Right atrium auricular region (tissue), 2 donors: ENCODE data around the gene SOCS7. TPM values are rescaled to one million over a fixed set of nuclear protein-coding genes. Genes with fewer than 3 reads are reported as not detected.
"Not testable (repeated sequence)": the region's sequence is repeated elsewhere in the genome, so short reads cannot be mapped to it uniquely, and the experiment has no call there.

ENCODE experiments used
- DNase-seq: peaks from one replicate; pipeline ENCODE4 v3.0.0-alpha.2; 2019; ENCODE audit warnings: low spot score
- H3K27ac ChIP-seq, 2 donors: fragments of 200-600 bp; sonication (generic); 1 replicate in 1 of 2; 2 replicates in 1 of 2; pipeline ENCODE4 v1.5.1; 2016 to 2019
- H3K27me3 ChIP-seq, 2 donors: fragments of 200-600 bp; sonication (generic); one replicate each; pipeline versions ENCODE4 v1.5.1 to v1.6.0; 2017 to 2019
- H3K36me3 ChIP-seq: fragments of 200-600 bp; sonication (generic); one replicate; pipeline ENCODE4 v1.5.1; 2016
- H3K4me1 ChIP-seq, 2 donors: fragments of 200-600 bp; sonication (generic); one replicate each; pipeline versions ENCODE4 v1.5.1 to v1.6.0; 2017 to 2019
- H3K4me3 ChIP-seq, 2 donors: fragments of 200-600 bp; sonication (generic); 1 replicate in 1 of 2; 2 replicates in 1 of 2; pipeline ENCODE4 v1.5.1; 2017 to 2019; ENCODE audit warnings: mild to moderate bottlenecking in 1 of 2, moderate library complexity in 1 of 2
- H3K9me3 ChIP-seq, 2 donors: fragments of 200-600 bp; sonication (generic); one replicate each; pipeline ENCODE4 v1.5.1; 2019
- CTCF ChIP-seq, 2 donors: fragments of 200-600 bp; sonication (generic); IDR thresholded peaks; one replicate each; pipeline ENCODE4 v1.5.1; 2019; ENCODE audit warnings: antibody characterized with exemption in 2 of 2
- total RNA-seq, 2 donors: library from RNA; depleted of rRNA; stranded (reverse); fragments of >200 nt; gene quantifications; one replicate each; pipeline ENCODE4 v1.1.0, GENCODE V29; 2016

Gene SOCS7
- total RNA-seq, 2 donors from 2014 or later = 12.2 to 14.8 TPM

- TF ChIP-seq CTCF (IDR thresholded peaks at IDR 0.05) = no peak
- DNase-seq = no peak
- Histone ChIP-seq H3K4me1 (peaks cover 0 to 60% of the 10 kb centered on the region in 2 donors), H3K27me3 (no peaks in the 10 kb centered on the region), H3K36me3 (peaks cover 12% of the 10 kb centered on the region), H3K4me3 (no peak overlapping the region), H3K27ac (peak overlapping the region in 1 of 2 donors; percentile 16), H3K9me3 (no peaks in the 10 kb centered on the region)
These were observed 84.2 kb downstream of the SOCS7 start for GRCh38 chr17:38435795-38436194.

GRCh38 chr17:38436386-38436785 lies 84.7 kb downstream of the SOCS7 start:
- H3K9me3 ChIP-seq = no peaks in the 10 kb centered on the region
- H3K36me3 ChIP-seq = peaks cover 12% of the 10 kb centered on the region
- no peaks in the 10 kb centered on the region for H3K27me3 ChIP-seq
- H3K4me3 ChIP-seq = no peak overlapping the region
- TF ChIP-seq CTCF (IDR thresholded peaks at IDR 0.05) = no peak
- H3K4me1 ChIP-seq = peaks cover 0 to 60% of the 10 kb centered on the region in 2 donors
- H3K27ac ChIP-seq = no peak overlapping the region
- DNase-seq = no peak

- not testable (repeated sequence) for H3K27ac ChIP-seq, H3K4me3 ChIP-seq, H3K9me3 ChIP-seq, H3K27me3 ChIP-seq, DNase-seq
- Histone ChIP-seq H3K36me3 (peaks cover 12% of the 10 kb centered on the region), H3K4me1 (peaks cover 0 to 63% of the 10 kb centered on the region in 2 donors)
These were observed 85.7 kb downstream of the SOCS7 start for GRCh38 chr17:38437313-38437712.

GRCh38 chr17:38439436-38439835 lies 87.8 kb downstream of the SOCS7 start:
- Histone ChIP-seq H3K27me3 (no peaks in the 10 kb centered on the region), H3K4me3 (no peak overlapping the region), H3K36me3 (peaks cover 12% of the 10 kb centered on the region), H3K9me3 (no peaks in the 10 kb centered on the region), H3K4me1 (peaks cover 0 to 78% of the 10 kb centered on the region in 2 donors), H3K27ac (peak overlapping the region; percentile 73 to 84)
- DNase-seq = no peak
- no peak for TF ChIP-seq CTCF (IDR thresholded peaks at IDR 0.05)

- no peak for DNase-seq
- TF ChIP-seq CTCF (IDR thresholded peaks at IDR 0.05) = no peak
- H3K9me3 ChIP-seq = no peaks in the 10 kb centered on the region
- H3K36me3 ChIP-seq = peaks cover 12% of the 10 kb centered on the region
- H3K4me1 ChIP-seq = peaks cover 0 to 68% of the 10 kb centered on the region in 2 donors
- H3K4me3 ChIP-seq = no peak overlapping the region
- no peaks in the 10 kb centered on the region for H3K27me3 ChIP-seq
- H3K27ac ChIP-seq = peak overlapping the region; percentile 73 to 84
These were observed 89.2 kb downstream of the SOCS7 start for GRCh38 chr17:38440614-38441397.

GRCh38 chr17:38441429-38442061 lies 89.9 kb downstream of the SOCS7 start:
- no peaks in the 10 kb centered on the region for H3K9me3 ChIP-seq
- no peak for TF ChIP-seq CTCF (IDR thresholded peaks at IDR 0.05)
- no peaks in the 10 kb centered on the region for H3K27me3 ChIP-seq
- peak overlapping the region; percentile 73 to 84 for H3K27ac ChIP-seq
- no peak for DNase-seq
- no peak overlapping the region for H3K4me3 ChIP-seq
- peaks cover 0 to 62% of the 10 kb centered on the region in 2 donors for H3K4me1 ChIP-seq
- H3K36me3 ChIP-seq = peaks cover 12% of the 10 kb centered on the region
